ENCODE results near the gene KIF6. TPM values are rescaled to one million over a fixed set of nuclear protein-coding genes. Genes with fewer than 3 reads are reported as not detected.

Gene KIF6
- polyA plus RNA-seq, 3 donors: not detected

GRCh38 chr6:39339096-39339867, 385.9 kb downstream of the KIF6 start:
- Histone ChIP-seq H3K4me1 (ENCODE audit: control insufficient read depth in 1 of 2, insufficient read depth in 2 of 2, low read length in 2 of 2) (peaks cover 35 to 62% of the 10 kb centered on the region in 2 donors), H3K4me2 (replicated peaks; ENCODE audit: extremely low read depth, low read length, poor library complexity, severe bottlenecking) (no peak overlapping the region), H3K79me2 (ENCODE audit: insufficient read depth, low read length) (no peaks in the 10 kb centered on the region), H3K9ac (ENCODE audit: insufficient read depth, low read length, poor library complexity, severe bottlenecking) (no peak overlapping the region), H3K27me3 (ENCODE audit: control insufficient read depth in 2 of 2, insufficient read depth in 2 of 2, low read length in 2 of 2) (peaks cover 0 to 44% of the 10 kb centered on the region in 2 donors), H3K9me3 (replicated peaks in 1 of 2; ENCODE audit: control insufficient read depth in 1 of 2, insufficient read depth in 1 of 2, low read length in 2 of 2) (no peaks in the 10 kb centered on the region), H3K4me3 (replicated peaks in 1 of 3; ENCODE audit: low read depth in 2 of 3, low read length in 3 of 3) (no peak overlapping the region), H3K36me3 (replicated peaks in 1 of 2; ENCODE audit: control insufficient read depth in 1 of 2, insufficient read depth in 2 of 2, low read length in 2 of 2) (no peaks in the 10 kb centered on the region), H4K20me1 (ENCODE audit: insufficient read depth, low read length) (no peaks in the 10 kb centered on the region), H2AFZ (ENCODE audit: insufficient read depth, low read depth, low read length, poor library complexity, severe bottlenecking) (no peak overlapping the region), H3K27ac (ENCODE audit: low read depth in 1 of 2, low read length in 2 of 2) (no peak overlapping the region)
- 33% methylated on average over 4 of the region's 9 CpGs for WGBS (ENCODE audit: insufficient coverage)
- Mint-ChIP-seq H3K36me3 (peaks cover 0 to 3% of the 10 kb centered on the region in 2 donors), H3K4me3 (peak overlapping the region in 1 of 2 donors; percentile 69), H3K9me3 (peaks cover 0 to 2% (median 0%) of the 10 kb centered on the region in 7 donors), H3K4me1 (peaks cover 63% of the 10 kb centered on the region), H3K27me3 (ENCODE audit: low read depth in 3 of 3) (peaks cover 25 to 38% (median 30%) of the 10 kb centered on the region in 3 donors), H3K27ac (peak overlapping the region in 1 of 7 donors; percentile 72)
- intact Hi-C loops (cut with micrococcal nuclease): no loop called here
- TF ChIP-seq CTCF (IDR thresholded peaks at IDR 0.05): no peak
- no peak for DNase-seq

GRCh38 chr6:39338397-39338796, 386.8 kb downstream of the KIF6 start:
- H3K4me3 ChIP-seq (replicated peaks in 1 of 3; ENCODE audit: low read depth in 2 of 3, low read length in 3 of 3): no peak overlapping the region
- peaks cover 35 to 62% of the 10 kb centered on the region in 2 donors for H3K4me1 ChIP-seq (ENCODE audit: control insufficient read depth in 1 of 2, insufficient read depth in 2 of 2, low read length in 2 of 2)
- peak in 2 of 3 donors; percentile 15 to 22 for DNase-seq
- H3K36me3 ChIP-seq (replicated peaks in 1 of 2; ENCODE audit: control insufficient read depth in 1 of 2, insufficient read depth in 2 of 2, low read length in 2 of 2): no peaks in the 10 kb centered on the region
- no peak overlapping the region for H2AFZ ChIP-seq (ENCODE audit: insufficient read depth, low read depth, low read length, poor library complexity, severe bottlenecking)
- no peak overlapping the region for H3K4me2 ChIP-seq (replicated peaks; ENCODE audit: extremely low read depth, low read length, poor library complexity, severe bottlenecking)
- no peak overlapping the region for H3K9ac ChIP-seq (ENCODE audit: insufficient read depth, low read length, poor library complexity, severe bottlenecking)
- H3K79me2 ChIP-seq (ENCODE audit: insufficient read depth, low read length): no peaks in the 10 kb centered on the region
- TF ChIP-seq CTCF (IDR thresholded peaks at IDR 0.05): no peak
- peaks cover 0 to 3% of the 10 kb centered on the region in 2 donors for H3K36me3 Mint-ChIP-seq
- peak overlapping the region in 1 of 2 donors; percentile 63 for H3K4me3 Mint-ChIP-seq
- H3K9me3 Mint-ChIP-seq: peaks cover 0 to 2% (median 0%) of the 10 kb centered on the region in 7 donors
- H3K27ac ChIP-seq (ENCODE audit: low read depth in 1 of 2, low read length in 2 of 2): no peak overlapping the region
- peaks cover 0 to 47% of the 10 kb centered on the region in 2 donors for H3K27me3 ChIP-seq (ENCODE audit: control insufficient read depth in 2 of 2, insufficient read depth in 2 of 2, low read length in 2 of 2)
- intact Hi-C loops (cut with micrococcal nuclease): no loop called here
- H4K20me1 ChIP-seq (ENCODE audit: insufficient read depth, low read length): no peaks in the 10 kb centered on the region
- peaks cover 60% of the 10 kb centered on the region for H3K4me1 Mint-ChIP-seq
- peak overlapping the region in 1 of 7 donors; percentile 16 for H3K27ac Mint-ChIP-seq
- no peaks in the 10 kb centered on the region for H3K9me3 ChIP-seq (replicated peaks in 1 of 2; ENCODE audit: control insufficient read depth in 1 of 2, insufficient read depth in 1 of 2, low read length in 2 of 2)
- peaks cover 29 to 44% (median 32%) of the 10 kb centered on the region in 3 donors for H3K27me3 Mint-ChIP-seq (ENCODE audit: low read depth in 3 of 3)
- 5% methylated on average over 5 of the region's 5 CpGs for WGBS (ENCODE audit: insufficient coverage)

Measured in CD14-positive monocyte (primary cell).